Measurements from ENCODE around the gene TXNL4A.

DNA sequence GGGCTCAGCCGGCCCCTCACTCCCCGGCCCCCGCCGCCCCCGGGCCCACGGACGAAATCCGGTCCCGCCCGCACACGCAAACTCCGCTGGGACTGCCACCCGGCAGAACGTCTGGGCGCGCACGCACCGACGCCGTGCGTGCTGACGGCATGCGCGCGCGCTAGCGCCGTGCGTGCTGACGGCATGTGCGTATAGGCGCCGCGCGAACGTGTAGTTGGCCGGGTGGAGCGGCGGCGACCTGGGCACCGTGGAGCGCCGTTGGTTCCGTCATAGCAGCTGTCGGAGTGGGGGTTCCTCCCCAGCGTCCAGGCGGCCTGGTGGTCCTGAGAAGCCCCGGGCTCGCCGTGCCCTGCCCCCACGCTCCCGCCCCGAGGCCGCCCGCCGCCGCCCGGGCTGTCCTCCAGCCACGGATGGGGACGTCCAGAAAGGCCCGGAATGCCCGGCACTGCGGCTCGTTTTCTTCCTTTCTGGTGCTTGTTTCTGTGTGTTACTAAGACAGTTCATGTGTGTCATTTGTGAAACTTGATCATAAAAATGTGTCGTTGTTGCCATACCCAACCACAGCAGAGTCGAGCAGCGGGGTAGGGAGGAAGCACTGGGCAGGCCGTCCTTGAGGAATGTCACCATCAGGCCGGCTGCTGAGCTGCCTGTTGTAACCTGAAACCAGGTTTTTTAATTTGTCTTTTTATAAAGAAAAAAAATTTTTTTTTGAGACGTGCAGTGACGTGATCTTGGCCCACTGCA, at the start of gene TXNL4A:
- TF ChIP-seq POLR2AphosphoS5 (IDR thresholded peaks at IDR 0.05; ENCODE audit: low read depth, low read length): peak; percentile 91
- TF ChIP-seq POLR2A (IDR thresholded peaks at IDR 0.05; ENCODE audit: low read depth, low read length): peak; percentile 91; the same call in 1 of the 2 replicates
